Activated CD4-positive, alpha-beta T cell treated with anti-CD3 and anti-CD28 coated beads, Interleukin-2, amount 50 U/mL, for 4 hours (primary cell): ENCODE measurements around the gene VMA21.

Experiments
- DNase-seq, 2 experiments: peaks; one replicate each; pipeline ENCODE4 v3.0.0-alpha.2; 2020

Gene VMA21

DNA sequence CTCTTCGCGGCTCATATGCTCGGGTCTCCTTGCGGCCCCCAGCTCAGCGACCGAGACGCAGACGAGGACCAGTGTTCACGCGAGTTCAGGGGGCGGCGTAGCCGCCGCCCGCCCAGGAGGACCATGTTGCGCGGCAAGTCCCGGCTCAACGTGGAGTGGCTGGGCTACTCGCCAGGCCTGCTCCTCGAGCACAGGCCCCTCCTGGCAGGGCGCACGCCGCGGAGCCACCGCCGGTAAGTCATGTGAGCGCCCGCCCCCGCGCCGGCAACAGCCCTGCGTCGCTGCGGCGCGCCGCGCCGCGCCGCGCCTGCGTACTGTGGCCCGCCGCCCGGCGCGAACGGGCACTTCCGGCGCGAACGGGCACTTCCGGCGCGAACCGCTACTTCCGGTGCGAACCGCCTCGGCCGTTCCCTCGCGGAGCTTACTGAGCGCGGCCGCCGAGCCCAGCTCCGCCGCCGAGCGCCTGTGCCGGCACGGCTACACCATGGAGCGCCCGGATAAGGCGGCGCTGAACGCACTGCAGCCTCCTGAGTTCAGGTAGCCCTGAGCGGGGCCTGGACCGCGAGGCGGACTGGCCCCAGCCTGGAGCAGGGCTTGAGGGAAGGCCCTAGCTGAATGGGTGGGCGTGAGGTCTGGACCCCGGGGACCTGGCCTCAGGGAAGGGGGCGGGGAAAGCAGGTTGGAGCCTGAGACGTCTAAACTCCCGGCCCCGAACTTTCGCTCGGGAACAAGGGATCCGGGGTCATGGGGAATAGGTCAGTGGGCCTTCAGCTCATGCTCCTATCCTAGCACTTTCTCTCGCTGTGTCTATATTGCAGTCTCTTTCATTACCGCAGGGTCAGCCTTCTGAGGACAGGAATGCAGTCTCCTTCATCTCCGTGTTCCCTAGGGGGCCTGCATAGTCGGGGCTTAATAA, at the start of gene VMA21:
TSS of gene VMA21 (plus strand) at position 382 of the 916 bp plus-strand sequence. CDS start at position 485, 103 bp downstream.
- peak; percentile 71 to 76 for DNase-seq

DNA sequence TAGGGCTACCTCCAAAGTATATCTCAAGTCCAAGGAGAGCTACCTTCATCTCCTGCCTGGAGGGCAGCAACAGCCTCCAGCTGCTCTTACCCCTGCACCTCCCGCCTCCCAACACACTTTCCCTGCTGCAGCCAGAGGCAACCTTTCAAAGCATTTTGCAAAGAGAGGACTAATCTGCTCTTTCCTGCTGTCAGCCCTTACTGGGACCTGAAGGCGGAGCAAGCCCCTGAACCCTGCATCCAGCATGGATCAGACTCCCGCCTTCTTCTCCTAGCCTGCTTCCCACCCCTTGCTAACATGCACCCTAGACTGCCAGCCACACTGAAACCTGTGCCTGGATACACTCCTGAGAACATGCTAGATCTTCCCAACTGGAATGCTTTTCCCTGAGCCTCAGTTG, 37.7 kb upstream of the VMA21 start:
- no peak for DNase-seq

DNA sequence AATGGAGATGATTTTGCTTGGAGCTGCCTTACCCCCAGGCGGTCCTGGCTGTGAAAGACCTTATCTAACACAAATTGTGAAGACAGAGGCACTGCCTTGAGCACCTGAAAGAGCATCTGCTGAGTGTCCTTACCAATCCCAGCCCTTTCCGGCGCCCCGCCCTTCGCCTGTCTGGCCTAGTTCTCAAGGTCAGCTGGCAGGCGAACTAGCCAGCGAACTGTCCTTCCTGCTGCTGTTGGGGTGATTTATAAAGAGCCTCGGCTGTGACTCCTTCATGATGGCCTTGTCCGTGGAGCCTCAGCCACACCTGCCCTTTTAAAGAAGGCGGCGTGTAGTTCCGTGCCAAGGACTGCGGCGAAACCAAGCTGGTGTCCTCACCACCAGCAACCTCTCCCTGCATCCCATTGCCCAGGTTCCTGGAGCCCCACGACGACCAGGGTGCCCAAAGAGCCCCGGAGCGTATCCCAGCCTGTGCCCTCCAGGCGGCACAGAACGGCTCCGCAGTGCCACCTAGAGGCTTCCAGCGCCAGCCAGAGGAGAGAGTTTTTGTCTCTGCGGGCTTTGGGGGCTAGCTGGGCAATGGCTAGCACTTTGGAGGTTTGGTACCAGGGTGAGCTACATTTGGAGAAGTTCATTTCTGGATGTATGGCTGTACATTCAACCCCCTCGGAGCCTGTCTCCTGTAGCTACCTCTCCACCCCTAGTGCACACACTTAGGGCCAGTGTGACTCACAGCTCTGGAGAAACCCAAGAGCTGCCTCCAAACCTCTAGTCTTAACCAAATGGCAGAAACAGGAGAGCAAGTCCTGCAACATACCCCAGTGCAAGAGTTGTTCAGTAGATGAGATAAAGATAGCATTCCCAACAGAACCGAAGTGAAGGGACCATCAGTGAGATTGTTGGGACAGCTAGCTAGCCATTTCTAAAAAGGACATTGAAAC, 36.8 kb upstream of the VMA21 start:
- peak; percentile 13 to 22 for DNase-seq

DNA sequence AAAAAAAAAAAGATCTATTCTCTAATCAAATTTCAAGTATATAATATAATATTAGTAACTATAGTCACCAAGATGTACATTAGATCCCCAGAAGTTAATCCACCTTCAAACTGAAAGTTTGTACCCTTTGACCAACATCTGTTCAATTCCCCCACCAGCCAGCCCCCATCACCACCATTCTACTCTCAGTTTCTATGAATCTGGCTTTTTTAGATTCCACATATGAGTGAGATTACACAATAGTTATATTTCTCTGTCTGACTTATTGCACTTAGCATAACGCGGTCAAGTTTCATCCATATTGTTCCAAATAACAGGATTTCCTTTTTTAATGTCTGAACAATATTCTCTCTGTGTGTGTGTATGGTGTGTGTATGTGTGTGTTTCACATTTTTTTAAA, 33.7 kb upstream of the VMA21 start:
- no peak for DNase-seq

DNA sequence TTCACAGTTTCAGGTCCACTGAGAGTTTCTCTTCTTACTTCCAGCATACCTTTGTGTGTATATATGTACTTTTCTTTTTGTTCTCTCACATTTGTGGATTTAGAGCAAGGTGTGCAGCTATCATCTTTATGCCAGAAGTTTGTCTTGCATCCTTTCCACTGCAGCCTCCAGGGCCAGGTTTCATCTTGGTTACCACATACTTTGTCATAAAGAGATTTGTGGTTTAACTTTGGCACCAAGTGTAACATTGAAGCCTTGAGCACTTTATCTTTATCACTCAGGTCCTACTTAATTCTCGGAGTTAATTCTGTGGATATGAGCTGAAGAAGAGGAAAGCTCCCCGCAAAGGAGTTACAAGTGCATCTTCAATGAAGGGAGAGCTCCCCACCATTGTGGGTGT, 31.4 kb upstream of the VMA21 start:
- DNase-seq: no peak

DNA sequence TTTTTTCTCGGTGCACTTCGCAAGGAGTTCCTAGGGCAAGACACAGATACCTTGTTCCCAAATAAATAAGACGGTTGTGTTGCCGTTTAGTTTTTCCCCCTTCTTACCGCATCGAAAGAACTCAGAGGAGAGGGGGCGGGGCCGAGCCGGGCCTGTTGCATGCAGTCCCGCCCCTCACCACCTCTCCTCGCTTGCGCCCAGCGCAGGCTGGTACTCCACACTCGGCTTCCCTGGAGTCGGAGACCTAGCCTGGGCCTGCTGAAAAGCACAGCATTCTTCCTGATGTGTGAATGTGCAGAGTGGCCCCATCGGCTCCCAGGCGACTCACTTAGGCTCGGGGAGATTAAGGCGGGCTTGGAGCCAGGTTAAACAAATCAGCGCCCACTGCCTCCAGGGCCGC, 26.1 kb upstream of the VMA21 start:
- DNase-seq: no peak

GRCh38 chrX:151384807-151385206, 12.2 kb upstream of the VMA21 start:
- DNase-seq: no peak

DNA sequence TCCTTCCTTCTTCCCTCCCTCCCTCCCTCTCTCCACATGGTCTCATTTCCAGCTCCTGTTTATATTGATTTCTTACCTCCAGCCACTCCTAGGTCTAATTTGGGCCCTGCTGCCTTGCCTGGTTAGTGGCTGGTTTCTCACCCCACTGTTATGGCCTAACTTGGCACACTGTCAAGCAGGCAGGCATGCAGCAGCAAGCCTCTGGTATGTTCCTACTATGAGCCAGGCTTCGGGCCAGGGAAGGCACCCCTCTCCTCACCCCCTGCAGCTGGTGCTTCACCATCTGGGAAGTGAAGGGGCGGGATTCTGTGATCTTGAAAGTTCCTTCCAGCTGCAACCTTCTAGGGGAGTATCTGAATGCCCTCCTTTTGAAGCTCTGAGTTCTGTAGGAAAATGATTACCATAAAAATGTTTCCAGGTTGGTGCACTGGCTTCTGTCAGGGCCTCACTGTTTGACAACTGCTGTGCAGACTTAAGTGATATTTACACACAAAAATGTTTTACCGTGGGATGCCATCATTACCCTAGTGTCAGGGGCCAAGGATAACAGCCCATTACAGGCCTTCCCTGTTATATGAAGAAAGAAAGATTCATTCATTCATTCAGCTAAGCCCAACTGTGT, 10.1 kb upstream of the VMA21 start:
- no peak for DNase-seq

- DNase-seq: no peak
These were observed 5.3 kb upstream of the VMA21 start for GRCh38 chrX:151391722-151392121.

DNA sequence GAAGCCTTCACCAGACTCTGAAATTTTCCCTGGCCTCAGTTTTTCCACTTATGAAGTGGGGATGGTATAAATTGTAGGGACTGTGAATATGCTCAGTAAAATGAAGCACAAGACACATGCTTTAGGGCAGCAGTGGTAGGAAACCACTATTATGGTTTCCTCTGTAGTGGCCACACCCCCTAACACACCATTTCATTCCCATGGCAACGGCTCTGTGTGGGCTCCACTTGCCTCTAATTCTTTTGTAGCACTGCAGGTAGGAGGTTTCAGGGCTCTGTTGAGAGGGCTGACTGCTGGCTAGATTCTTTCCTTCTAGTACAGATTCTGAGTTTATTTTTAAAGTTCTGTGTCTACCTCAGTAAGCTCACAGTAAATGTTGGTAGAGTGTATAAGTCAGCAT, 3.5 kb upstream of the VMA21 start:
- DNase-seq: peak; percentile 55 to 62

- peak; percentile 24 to 30 for DNase-seq
These were observed 773 bp upstream of the VMA21 start for GRCh38 chrX:151396042-151396824.

- no peak for DNase-seq
These were observed 700 bp downstream of the VMA21 start for GRCh38 chrX:151397741-151398070.

DNA sequence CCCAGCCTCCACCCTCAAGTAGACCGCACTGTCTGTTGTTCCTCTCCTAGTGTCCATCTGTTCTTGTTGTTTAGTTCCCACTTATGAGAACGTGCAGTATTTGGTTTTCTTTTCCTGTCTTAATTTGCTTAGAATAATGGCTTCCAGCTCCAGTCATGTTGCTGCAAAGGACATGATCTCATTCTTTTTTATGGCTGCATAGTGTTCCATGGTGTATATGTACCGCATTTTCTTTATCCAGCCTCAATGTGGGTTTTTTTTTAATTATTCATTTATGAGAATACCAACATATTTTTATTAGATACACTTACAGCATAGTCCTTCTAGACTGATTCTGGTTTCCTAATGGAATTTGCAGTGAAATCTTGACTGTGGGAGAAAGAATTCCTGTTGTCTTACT, 1.3 kb downstream of the VMA21 start:
- DNase-seq: no peak

GRCh38 chrX:151402719-151403390, 5.8 kb downstream of the VMA21 start:
- DNase-seq: no peak

GRCh38 chrX:151416579-151416978, 19.6 kb downstream of the VMA21 start:
- DNase-seq: no peak

GRCh38 chrX:151419782-151420181, 22.8 kb downstream of the VMA21 start:
- DNase-seq: no peak

GRCh38 chrX:151424505-151424904, 27.5 kb downstream of the VMA21 start:
- DNase-seq: no peak

DNA sequence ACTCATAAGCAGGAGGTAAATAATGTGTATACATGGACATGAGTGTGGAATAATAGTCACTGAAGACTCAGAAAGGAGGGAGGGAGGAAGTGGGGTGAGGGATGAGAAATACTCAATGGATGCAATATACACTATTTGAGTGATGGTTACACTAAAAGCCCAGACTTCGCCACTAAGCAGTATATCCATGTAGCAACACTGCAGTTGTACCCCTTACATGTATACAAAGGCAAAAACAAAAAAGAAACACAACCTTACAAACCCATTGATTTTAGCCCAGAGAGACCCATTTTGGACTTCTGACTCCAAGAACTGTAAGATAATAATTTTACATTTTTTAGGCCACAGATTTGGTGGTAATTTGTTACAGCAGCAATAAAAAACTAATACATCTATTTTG, 51.5 kb downstream of the VMA21 start:
- DNase-seq: no peak

- no peak for DNase-seq
These were observed 61.8 kb downstream of the VMA21 start for GRCh38 chrX:151458824-151459223.
